ENCODE data around the gene KCNG2. TPM values are rescaled to one million over a fixed set of nuclear protein-coding genes. Genes with fewer than 3 reads are reported as not detected.

KCNG2 gene
- total and polyA plus RNA-seq, 2 of the 8 experiments (the other 6 are each of a cell fraction or from before 2014, with no cell fraction given): 0.19 to 0.74 TPM

DNA sequence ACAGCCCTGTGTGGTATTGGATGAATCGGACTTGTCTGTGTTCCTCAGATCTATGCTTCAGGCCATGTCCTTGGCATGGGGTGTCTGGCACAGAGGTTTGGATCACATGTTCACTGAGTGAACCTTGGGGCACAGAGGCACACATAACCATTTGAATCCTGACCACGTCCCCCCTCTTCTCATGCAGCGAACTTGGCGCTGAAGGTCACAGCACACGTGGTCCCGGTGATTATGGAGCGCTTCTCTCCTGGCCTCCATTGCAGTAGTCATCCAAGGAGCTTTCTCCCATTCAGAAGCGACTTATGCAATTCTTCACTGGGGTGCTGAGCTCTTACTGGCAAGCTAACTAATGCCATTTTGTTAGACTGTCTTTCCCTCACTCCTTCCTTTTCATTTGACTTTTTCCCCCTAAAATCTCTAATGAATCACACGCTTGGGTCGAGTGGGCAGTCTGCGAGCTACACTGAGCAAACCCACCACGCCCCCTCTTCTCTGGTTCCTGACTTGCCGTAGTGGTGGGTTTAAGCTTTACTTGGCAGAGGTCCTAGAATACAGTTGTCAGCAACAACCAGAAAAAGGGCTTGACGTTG, 59.4 kb downstream of the KCNG2 start:
- H2AFZ ChIP-seq (ENCODE audit: low read length): peak overlapping the region; percentile 75; the same call in 1 of the 2 replicates
- no peak overlapping the region for H4K91ac ChIP-seq (replicated peaks; ENCODE audit: insufficient read length, low read length)
- H3K56ac ChIP-seq (replicated peaks; ENCODE audit: insufficient read length, low read depth, low read length): no peak overlapping the region
- ChIA-PET CTCF (ENCODE audit: partially characterized antibody) (interaction anchor here (1.2 to 2.1 kb wide), 3 partner anchors 13 to 65 kb away, joined by 3 to 6 read pairs (median 4); no protein-coding TSS in a partner anchor), POLR2A (ENCODE audit: partially characterized antibody) (interaction anchor here (0.6 to 1.7 kb wide), 3 partner anchors 27 to 58 kb away, joined by 3 to 4 read pairs (median 3); no protein-coding TSS in a partner anchor)
- H3K18ac ChIP-seq (ENCODE audit: extremely low read depth, low read length): no peak overlapping the region; the same call in 1 of the 2 replicates
- H2BK120ac ChIP-seq (replicated peaks; ENCODE audit: low read depth, low read length): no peak overlapping the region
- no peak overlapping the region for H2BK20ac ChIP-seq (ENCODE audit: low read length)
- H2BK5ac ChIP-seq (ENCODE audit: low read depth, low read length): no peak overlapping the region
- no peaks in the 10 kb centered on the region for H3K9me3 ChIP-seq (ENCODE audit: insufficient read depth in 2 of 2, low read depth in 1 of 2, low read length in 1 of 2)
- 77% methylated on average over 14 of the region's 14 CpGs; no CpG with 5 or more reads in 1 of the 2 experiments for WGBS, 2 experiments (ENCODE audit: extremely low coverage in 1 of 2, insufficient coverage in 1 of 2, insufficient read length in 1 of 2, insufficient replicate concordance in 2 of 2, low coverage in 1 of 2, low lambda C conversion rate in 2 of 2, missing lambda C conversion rate in 1 of 2)
- H2BK15ac ChIP-seq (ENCODE audit: low read length): peak overlapping the region; percentile 97; the same call in 1 of the 2 replicates
- TF ChIP-seq JUND (IDR thresholded peaks at IDR 0.05; ENCODE audit: low read length) (no peak), TCF12 (IDR thresholded peaks at IDR 0.05; ENCODE audit: low read depth, low read length) (no peak)
- TF ChIP-seq, protein P1, sequence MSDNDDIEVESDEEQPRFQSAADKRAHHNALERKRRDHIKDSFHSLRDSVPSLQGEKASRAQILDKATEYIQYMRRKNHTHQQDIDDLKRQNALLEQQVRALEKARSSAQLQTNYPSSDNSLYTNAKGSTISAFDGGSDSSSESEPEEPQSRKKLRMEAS (IDR thresholded peaks at IDR 0.05): peak; percentile 71
- FAIRE-seq (no peak), DNase-seq (ENCODE audit: low read depth in 1 of 2, low spot score in 2 of 2) (peak in 1 of 2 experiments; percentile 50)
- H2BK12ac ChIP-seq (ENCODE audit: low read depth, low read length): no peak overlapping the region
- H3K9ac ChIP-seq (replicated peaks in 1 of 4; ENCODE audit: extremely low read depth in 1 of 4, low read depth in 3 of 4, low read length in 3 of 4): no peak overlapping the region
- no peak overlapping the region for H3K14ac ChIP-seq (ENCODE audit: insufficient read length)
- no peak overlapping the region for H3K4me3 ChIP-seq (ENCODE audit: extremely low read depth in 1 of 4, insufficient read depth in 2 of 4, low read depth in 3 of 4, low read length in 4 of 4)
- H3K36me3 ChIP-seq (ENCODE audit: control insufficient read depth in 2 of 4, insufficient read depth in 4 of 4, low read length in 3 of 4): no peaks in the 10 kb centered on the region
- H3K23ac ChIP-seq (ENCODE audit: insufficient read length): no peak overlapping the region
- no peaks in the 10 kb centered on the region for H3K79me2 ChIP-seq (ENCODE audit: control insufficient read depth in 1 of 2, insufficient read depth in 2 of 2, low read length in 2 of 2)
- H3K4ac ChIP-seq (replicated peaks; ENCODE audit: insufficient read length, low read depth, low read length): no peak overlapping the region
- peaks cover 0 to 5% (median 3%) of the 10 kb centered on the region in 4 experiments; a peak in 3 of 7 replicates for H3K4me1 ChIP-seq (replicated peaks in 1 of 4; ENCODE audit: control insufficient read depth in 3 of 4, insufficient read depth in 4 of 4, low read length in 3 of 4)
- no peaks in the 10 kb centered on the region for H3K27me3 ChIP-seq (replicated peaks in 1 of 4; ENCODE audit: control insufficient read depth in 3 of 4, extremely low read depth in 1 of 4, insufficient read depth in 3 of 4, low read length in 3 of 4)
- no peak overlapping the region for H3K27ac ChIP-seq (ENCODE audit: low read depth, low read length)
- H3K23me2 ChIP-seq (ENCODE audit: low read depth, low read length): no peaks in the 10 kb centered on the region
- H4K5ac ChIP-seq (ENCODE audit: insufficient read length, low read depth, low read length): no peak overlapping the region
- H4K8ac ChIP-seq (ENCODE audit: extremely low read depth, insufficient read depth, low read length): no peak overlapping the region
- no peak overlapping the region for H2AK5ac ChIP-seq (ENCODE audit: low read depth, low read length)
- H3K79me1 ChIP-seq (ENCODE audit: low read depth, low read length): no peaks in the 10 kb centered on the region
- no peak overlapping the region for H3K4me2 ChIP-seq (ENCODE audit: insufficient read depth in 1 of 2, low read depth in 2 of 2, low read length in 2 of 2)
- H4K20me1 ChIP-seq (replicated peaks in 1 of 2; ENCODE audit: control insufficient read depth in 1 of 2, insufficient read depth in 2 of 2, low read length in 2 of 2): no peaks in the 10 kb centered on the region

Data from H1 (cell line).